SK-N-SH (cell line): ENCODE data around the gene EYA2. TPM values are rescaled to one million over a fixed set of nuclear protein-coding genes. Genes with fewer than 3 reads are reported as not detected.

ENCODE experiments used
- CTCF ChIA-PET: fragments of 300-600, 350-600 bp; formaldehyde crosslinking; extraction: SDS; loops from one replicate; lab custom pipeline; 2021; lab: Yijun Ruan, JAX
- POLR2A ChIA-PET: fragments of 350-600 bp; sonication (Branson Sonifier 250); formaldehyde crosslinking; extraction: SDS; loops from one replicate; lab custom pipeline; 2020; ENCODE audit warnings: antibody characterized with exemption, inconsistent platforms; lab: Yijun Ruan, JAX
- DNase-seq: peaks from one replicate; pipeline ENCODE4 v3.0.0; 2012
- H2AFZ ChIP-seq: fragments of 200-600 bp; sonication (generic); 2 replicates; pipeline ENCODE4 v1.8.1; 2016; ENCODE audit warnings: antibody characterized with exemption, mild to moderate bottlenecking, low read depth
- H3F3A ChIP-seq: fragments of 200-600 bp; sonication (generic); replicated peaks from 2 replicates; pipeline ENCODE3; 2016; ENCODE audit warnings: antibody characterized with exemption, mild to moderate bottlenecking; ENCODE audit not compliant: insufficient read depth
- H3K27ac ChIP-seq, 2 experiments: fragments of 200-500 bp in 1 of 2; fragments of 200-600 bp in 1 of 2; sonication (Bioruptor generic) in 1 of 2; sonication (generic), shearing (Covaris generic) in 1 of 2; 2 replicates each; pipeline versions ENCODE4 v1.5.1 to v1.6.1; 2014 to 2016; ENCODE audit warnings: low read depth in 2 of 2, inconsistent platforms in 1 of 2, low read length in 1 of 2, mild to moderate bottlenecking in 1 of 2, mixed read lengths in 1 of 2
- H3K27me3 ChIP-seq: fragments of 200-600 bp; sonication (generic), shearing (Covaris generic); 2 replicates; pipeline ENCODE4 v1.6.1; 2016; ENCODE audit warnings: mixed run types; ENCODE audit not compliant: insufficient read depth
- H3K36me3 ChIP-seq, 2 experiments: fragments of 200-500 bp in 1 of 2; fragments of 200-600 bp in 1 of 2; sonication (Bioruptor generic) in 1 of 2; sonication (generic) in 1 of 2; replicated peaks in 1 of 2; 2 replicates each; pipeline versions ENCODE3 to v1.5.1; 2014 to 2016; ENCODE audit warnings: low read length in 1 of 2, mild to moderate bottlenecking in 1 of 2; ENCODE audit not compliant: insufficient read depth in 2 of 2, control insufficient read depth in 1 of 2
- H3K4me1 ChIP-seq, 2 experiments: fragments of 200-500 bp in 1 of 2; fragments of 200-600 bp in 1 of 2; sonication (Bioruptor generic) in 1 of 2; sonication (generic), shearing (Covaris generic) in 1 of 2; 2 replicates each; pipeline versions ENCODE4 v1.5.1 to v1.6.1; 2014 to 2016; ENCODE audit warnings: low read depth in 1 of 2, low read length in 1 of 2, mixed run types in 1 of 2; ENCODE audit not compliant: insufficient read depth in 2 of 2, control insufficient read depth in 1 of 2
- H3K4me2 ChIP-seq: fragments of 200-600 bp; sonication (generic), shearing (Covaris generic); 2 replicates; pipeline ENCODE4 v1.6.1; 2017; ENCODE audit warnings: mixed run types
- H3K4me3 ChIP-seq, 2 experiments: fragments of 200-500 bp in 1 of 2; fragments of 200-600 bp in 1 of 2; sonication (Bioruptor generic) in 1 of 2; sonication (generic), shearing (Covaris generic) in 1 of 2; 2 replicates each; pipeline versions ENCODE4 v1.5.1 to v1.8.1; 2014 to 2016; ENCODE audit warnings: low read depth in 2 of 2, inconsistent platforms in 1 of 2, low read length in 1 of 2, mild to moderate bottlenecking in 1 of 2, mixed read lengths in 1 of 2, moderate library complexity in 1 of 2
- H3K79me2 ChIP-seq: fragments of 200-600 bp; sonication (generic); 2 replicates; pipeline ENCODE4 v1.8.1; 2017; ENCODE audit warnings: mild to moderate bottlenecking; ENCODE audit not compliant: insufficient read depth
- H3K9ac ChIP-seq: fragments of 200-600 bp; sonication (generic); 2 replicates; pipeline ENCODE4 v1.6.1; 2017; ENCODE audit warnings: mixed run types
- H3K9me2 ChIP-seq: fragments of 200-600 bp; sonication (generic); 2 replicates; pipeline ENCODE4 v1.6.1; 2017; ENCODE audit warnings: mixed run types
- H3K9me3 ChIP-seq: fragments of 200-600 bp; sonication (generic); 2 replicates; pipeline ENCODE4 v1.6.1; 2017; ENCODE audit warnings: mixed run types, mild to moderate bottlenecking, moderate library complexity
- H4K20me1 ChIP-seq: fragments of 200-600 bp; sonication (generic); 2 replicates; pipeline ENCODE4 v1.6.1; 2017; ENCODE audit warnings: mild to moderate bottlenecking, mixed run types; ENCODE audit not compliant: insufficient read depth
- CHD2 ChIP-seq: fragments of 150-350 bp; IDR thresholded peaks from 2 replicates; pipeline ENCODE4 v1.6.1; 2018; ENCODE audit warnings: low read length; ENCODE audit not compliant: partially characterized antibody
- CTCF ChIP-seq: fragments of 200-600 bp; sonication (generic); IDR thresholded peaks from 2 replicates; pipeline ENCODE4 v1.6.1; 2017; ENCODE audit warnings: antibody characterized with exemption, mild to moderate bottlenecking, moderate library complexity
- EP300 ChIP-seq, 2 experiments: IDR thresholded peaks; 2 replicates each; pipeline versions ENCODE4 v1.4.0 to v1.6.1; 2012; ENCODE audit warnings: borderline replicate concordance in 1 of 2, low read depth in 1 of 2, low read length in 1 of 2
- JUND ChIP-seq: IDR thresholded peaks from 2 replicates; pipeline ENCODE4 v1.4.0; 2012
- MAX ChIP-seq: IDR thresholded peaks from 2 replicates; pipeline ENCODE4 v1.4.0; 2012; ENCODE audit warnings: low read depth
- MEF2A ChIP-seq: IDR thresholded peaks from 2 replicates; pipeline ENCODE4 v1.4.0; 2012; ENCODE audit warnings: low read depth, borderline replicate concordance
- MXI1 ChIP-seq: IDR thresholded peaks from 2 replicates; pipeline ENCODE4 v1.6.1; 2012; ENCODE audit warnings: mild to moderate bottlenecking, low read depth, low read length, improper control_type of control experiment
- NFIC ChIP-seq: IDR thresholded peaks from 2 replicates; pipeline ENCODE4 v1.4.0; 2012; ENCODE audit warnings: borderline replicate concordance
- NRF1 ChIP-seq: IDR thresholded peaks from 2 replicates; pipeline ENCODE4 v1.6.1; 2012; ENCODE audit warnings: low read depth, mild to moderate bottlenecking, low read length
- RAD21 ChIP-seq: IDR thresholded peaks from 2 replicates; pipeline ENCODE4 v1.6.1; 2012; ENCODE audit warnings: mild to moderate bottlenecking, low read length
- RCOR1 ChIP-seq: fragments of 150-350 bp; IDR thresholded peaks from 2 replicates; pipeline ENCODE4 v1.6.1; 2017; ENCODE audit warnings: antibody characterized with exemption, low read length
- REST ChIP-seq: IDR thresholded peaks from 2 replicates; pipeline ENCODE4 v1.6.1; 2012; ENCODE audit warnings: mild to moderate bottlenecking, low read depth, low read length, moderate library complexity
- SMC3 ChIP-seq: IDR thresholded peaks from 2 replicates; pipeline ENCODE4 v1.6.1; 2012; ENCODE audit warnings: low read depth, low read length, improper control_type of control experiment
- TCF12 ChIP-seq: IDR thresholded peaks from 2 replicates; pipeline ENCODE4 v1.4.0; 2012
- WGBS: methylation state at CpG from one replicate; pipeline ENCODE4 v1.1.6; 2017; ENCODE audit warnings: low lambda C conversion rate; 5-methylcytosine and 5-hydroxymethylcytosine counted together
- polyA plus RNA-seq, 3 experiments: library from polyadenylated mRNA; depleted of rRNA; stranded (reverse); fragments of >200 nt; gene quantifications; 2 replicates each; pipeline ENCODE4 v1.2.3, GENCODE V29; 2012

Gene EYA2
- polyA plus RNA-seq, 1 of the 3 experiments (the other 2 are of a cell fraction), result 0.05 TPM

GRCh38 chr20:47160992-47161391 lies 266.3 kb downstream of the EYA2 start:
- Histone ChIP-seq H4K20me1 (no peaks in the 10 kb centered on the region), H3K4me2 (no peak overlapping the region), H3K36me3 (no peaks in the 10 kb centered on the region), H2AFZ (no peak overlapping the region), H3K27ac (no peak overlapping the region), H3K27me3 (no peaks in the 10 kb centered on the region; the same call in 1 of the 2 replicates), H3K4me3 (no peak overlapping the region), H3F3A (no peaks in the 10 kb centered on the region), H3K4me1 (peaks cover 0 to 3% of the 10 kb centered on the region in 2 experiments; a peak in 1 of 4 replicates), H3K9me3 (no peaks in the 10 kb centered on the region), H3K9ac (no peak overlapping the region), H3K9me2 (no peaks in the 10 kb centered on the region), H3K79me2 (no peaks in the 10 kb centered on the region)
- CTCF ChIA-PET, result interaction anchor here (1.2 to 1.8 kb wide), 2 partner anchors 10 to 403 kb away, joined by 5 to 7 read pairs; no protein-coding TSS in a partner anchor
- TF ChIP-seq TCF12, result no peak
- TF ChIP-seq CHD2, result no peak
- TF ChIP-seq MAX, result no peak
- no peak for TF ChIP-seq RCOR1
- no peak for TF ChIP-seq EP300 (IDR thresholded peaks at IDR 0.05; ENCODE audit: borderline replicate concordance in 1 of 2, low read depth in 1 of 2, low read length in 1 of 2)
- TF ChIP-seq RAD21, result no peak
- no peak for TF ChIP-seq MXI1
- TF ChIP-seq MEF2A, result no peak
- TF ChIP-seq NFIC, result no peak
- TF ChIP-seq JUND, result no peak
- no peak for TF ChIP-seq NRF1
- TF ChIP-seq CTCF, result no peak
- no peak for TF ChIP-seq SMC3
- no peak for TF ChIP-seq REST
- WGBS, result 69% methylated on average over 9 of the region's 14 CpGs
- DNase-seq, result no peak
- POLR2A ChIA-PET, result no interaction called here
